Stimulated activated CD8-positive, alpha-beta memory T cell treated with anti-CD3 and anti-CD28 coated beads, Interleukin-4, amount 100 ng/mL, for 24 hours (primary cell): ENCODE data around the gene ZBTB5.
"Not testable (repeated sequence)": the region's sequence is repeated elsewhere in the genome, so short reads cannot be mapped to it uniquely, and the experiment has no call there.

ENCODE experiments used
- DNase-seq: peaks from one replicate; pipeline ENCODE4 v3.0.0-alpha.2; 2020; ENCODE audit warnings: low read depth

The ZBTB5 gene

DNA sequence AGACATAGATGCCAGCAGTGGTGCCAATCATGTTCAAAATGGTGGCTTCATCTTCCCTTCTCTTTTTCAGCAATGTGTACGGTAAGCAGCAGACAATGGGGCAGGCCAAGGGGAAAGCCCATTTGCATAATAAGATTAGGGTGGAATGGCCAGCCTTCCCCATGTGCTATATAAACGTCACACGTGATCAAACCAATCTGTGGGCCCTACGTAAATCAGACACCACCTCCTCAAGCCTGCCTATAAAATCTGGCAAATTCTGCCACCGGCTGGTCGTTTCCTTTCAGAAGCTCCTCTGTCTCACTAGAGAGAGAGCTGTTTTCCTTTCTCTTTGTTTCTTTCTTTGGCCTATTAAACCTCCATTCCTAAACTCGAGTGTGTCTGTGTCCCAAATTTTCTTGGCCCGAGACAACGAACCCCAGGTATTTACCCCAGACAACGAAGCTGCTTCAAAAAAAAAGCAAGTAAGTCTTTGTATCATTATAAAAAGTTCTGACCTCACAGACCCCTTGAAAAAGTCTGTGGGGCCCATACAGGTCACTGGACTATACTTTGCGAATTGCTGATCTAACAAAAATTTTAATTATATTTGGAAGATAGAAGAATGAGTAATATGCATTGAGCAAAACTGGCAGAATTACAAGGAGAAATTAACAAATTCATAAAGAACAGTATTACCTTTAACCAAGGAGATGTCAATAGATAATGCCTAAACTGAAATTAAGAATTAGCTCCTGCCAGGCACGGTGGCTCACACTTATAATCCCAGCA, 15.2 kb downstream of the ZBTB5 start:
- DNase-seq, result no peak

GRCh38 chr9:37447111-37447510, 18.1 kb downstream of the ZBTB5 start:
- no peak for DNase-seq

DNA sequence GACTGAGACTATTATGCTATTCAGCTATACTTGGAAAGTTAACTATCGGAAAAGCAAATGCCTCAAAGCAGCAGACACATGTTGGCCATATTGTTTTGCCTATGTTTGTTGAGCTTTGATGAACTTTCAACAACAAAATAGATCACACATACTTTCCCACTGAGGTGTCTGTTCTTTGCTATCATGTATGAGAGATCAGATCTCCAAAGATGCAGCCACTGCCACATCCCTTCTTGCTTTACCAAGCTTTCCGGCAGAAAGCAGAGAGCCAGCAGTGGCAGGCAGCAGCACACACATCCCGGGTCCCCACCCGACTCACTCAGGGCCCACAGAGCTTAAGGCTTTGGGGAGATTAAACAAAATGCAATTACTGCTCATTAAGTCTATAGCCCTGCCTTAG, 18.8 kb downstream of the ZBTB5 start:
- no peak for DNase-seq

DNA sequence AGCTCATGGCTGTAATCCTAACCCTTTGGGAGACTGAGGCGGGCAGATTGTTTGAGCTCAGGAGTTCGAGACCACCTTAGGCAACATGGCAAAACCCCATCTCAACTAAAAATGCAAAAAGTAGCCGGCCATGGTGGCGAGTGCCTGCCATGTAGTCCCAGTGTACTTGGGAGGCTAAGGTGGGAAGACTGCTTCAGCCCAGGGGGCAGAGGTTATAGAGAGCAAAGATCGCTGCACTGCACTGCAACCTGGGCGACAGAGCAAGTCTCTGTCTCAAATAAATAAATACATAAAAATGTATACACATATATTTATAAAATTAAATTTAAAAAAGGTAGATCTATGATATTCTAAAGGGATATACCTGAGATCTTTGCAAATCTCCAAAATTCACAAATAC, 19.4 kb downstream of the ZBTB5 start:
- no peak for DNase-seq

DNA sequence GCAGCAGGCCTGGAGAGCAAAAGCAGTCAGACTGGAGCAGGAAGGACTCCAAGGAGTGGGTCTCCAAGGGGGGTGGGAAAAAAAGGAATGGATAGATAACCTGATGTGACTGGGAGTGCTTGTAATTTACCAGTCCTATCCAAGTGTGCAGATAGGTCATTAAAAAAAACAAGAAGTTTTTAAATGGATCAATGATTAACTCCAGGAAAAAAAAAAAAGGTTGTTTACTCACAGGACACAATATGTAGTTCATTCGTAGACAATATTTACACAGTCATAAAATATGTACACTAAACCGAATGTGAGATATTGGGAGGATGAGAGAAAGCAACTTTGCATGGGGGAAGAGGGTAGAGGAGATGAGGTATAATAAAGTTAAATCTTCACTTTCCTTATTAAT, 20.4 kb downstream of the ZBTB5 start:
- no peak for DNase-seq

- no peak for DNase-seq
Observed at GRCh38 chr9:37443566-37443965, 21.7 kb downstream of the ZBTB5 start.

DNA sequence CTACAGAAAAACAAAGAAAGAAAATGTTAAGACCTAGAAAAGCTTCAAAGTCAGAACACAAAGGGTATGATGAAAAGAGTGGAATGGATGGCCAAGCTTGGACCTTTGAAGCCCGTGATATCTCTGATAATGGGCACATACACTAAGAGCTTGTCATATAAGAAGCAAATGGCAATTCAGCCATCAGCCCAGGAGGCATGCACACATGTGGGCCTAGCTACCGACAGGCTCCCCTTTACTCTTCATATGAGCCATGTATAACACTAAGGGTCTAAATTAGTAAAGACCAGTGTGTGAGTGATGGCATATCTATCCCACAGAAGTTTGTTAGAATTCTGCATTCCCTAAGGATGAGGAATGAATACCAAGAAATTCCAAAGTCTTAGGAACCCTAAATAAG, 22.7 kb downstream of the ZBTB5 start:
- DNase-seq, result no peak

DNA sequence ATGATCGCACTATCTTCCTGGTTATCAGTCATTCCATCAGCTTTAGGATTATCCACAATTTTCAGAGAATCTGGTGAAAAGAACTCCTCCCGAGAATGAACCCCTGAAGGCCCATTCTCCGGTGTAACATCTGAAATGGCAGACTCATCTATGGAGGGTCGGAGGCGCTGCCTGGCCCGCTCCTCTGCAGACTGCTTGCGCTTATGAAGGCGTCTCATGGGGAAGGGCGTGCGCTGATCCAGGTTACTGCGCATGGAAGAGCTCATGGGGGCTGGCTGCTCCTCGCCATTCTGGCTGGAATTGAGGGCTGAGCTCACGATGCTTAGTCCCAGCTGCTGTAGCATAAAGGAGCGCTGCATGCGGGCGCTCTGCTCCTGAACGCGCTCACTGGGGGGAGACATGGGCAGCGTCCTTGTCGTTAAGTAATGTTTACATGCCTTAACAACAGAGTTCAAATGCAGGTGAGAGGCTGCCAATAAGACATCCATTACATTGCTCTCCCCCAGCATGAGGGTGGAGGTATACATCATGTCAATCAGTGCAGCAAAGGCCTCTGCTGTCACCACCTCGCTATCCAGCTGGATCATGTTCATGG, 23.4 kb downstream of the ZBTB5 start:
- no peak for DNase-seq

DNA sequence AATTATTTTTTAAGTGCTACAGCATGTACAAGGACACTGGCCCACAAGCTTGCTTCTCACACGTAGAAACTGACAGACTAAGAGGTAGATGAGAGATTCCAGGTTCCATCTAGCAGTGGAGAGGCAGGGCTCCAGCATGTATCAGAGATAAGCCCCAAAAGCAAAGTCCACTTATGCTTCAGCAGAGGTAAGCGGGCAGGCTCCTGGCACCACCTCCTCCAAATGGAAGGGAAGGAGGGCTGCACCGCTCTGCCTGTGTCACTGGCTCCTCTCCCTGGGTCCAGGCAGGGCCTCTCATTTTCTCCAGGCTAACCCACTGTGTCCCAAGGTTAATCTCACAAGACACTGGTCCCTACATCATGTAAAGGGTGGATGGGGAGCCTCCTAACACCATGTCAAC, 26.9 kb downstream of the ZBTB5 start:
- no peak for DNase-seq

DNA sequence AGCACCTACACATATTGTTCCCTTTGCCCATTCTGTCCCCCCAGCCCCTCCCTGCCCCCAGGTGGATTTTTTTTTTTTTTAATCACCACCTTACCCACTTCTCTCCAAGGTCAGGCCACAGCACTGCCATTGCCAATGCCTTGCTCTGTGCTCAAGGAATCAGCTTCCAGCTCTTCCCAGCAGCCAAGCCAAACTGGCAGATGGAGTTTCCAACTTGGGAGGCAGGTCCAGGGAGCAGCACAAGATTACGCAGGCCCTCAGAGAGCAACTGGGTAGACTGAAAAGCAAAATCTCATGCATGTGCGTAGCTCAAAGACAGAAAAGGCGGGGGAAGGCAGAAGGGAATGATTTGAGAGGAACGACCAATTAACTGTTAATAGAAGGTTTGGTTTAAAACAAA, 27.6 kb downstream of the ZBTB5 start:
- no peak for DNase-seq

DNA sequence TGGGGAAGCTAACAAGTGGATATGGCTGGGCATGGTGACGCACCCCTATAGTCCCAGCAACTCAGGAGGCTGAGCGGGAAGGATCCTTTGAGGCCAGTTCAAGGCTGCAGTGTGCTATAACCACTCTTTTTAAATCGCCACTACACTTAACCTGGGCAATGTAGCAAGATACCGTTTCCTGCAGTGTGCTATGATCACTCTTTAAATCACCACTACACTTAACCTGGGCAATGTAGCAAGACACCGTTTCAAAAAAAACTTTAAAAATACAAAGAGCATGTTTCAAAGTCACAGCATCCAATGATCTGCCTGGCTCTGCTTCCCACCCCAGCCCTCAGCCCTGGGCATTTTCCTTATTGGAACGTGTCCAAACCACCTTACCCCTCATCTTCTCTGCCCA, 28.2 kb downstream of the ZBTB5 start:
- DNase-seq, result no peak

DNA sequence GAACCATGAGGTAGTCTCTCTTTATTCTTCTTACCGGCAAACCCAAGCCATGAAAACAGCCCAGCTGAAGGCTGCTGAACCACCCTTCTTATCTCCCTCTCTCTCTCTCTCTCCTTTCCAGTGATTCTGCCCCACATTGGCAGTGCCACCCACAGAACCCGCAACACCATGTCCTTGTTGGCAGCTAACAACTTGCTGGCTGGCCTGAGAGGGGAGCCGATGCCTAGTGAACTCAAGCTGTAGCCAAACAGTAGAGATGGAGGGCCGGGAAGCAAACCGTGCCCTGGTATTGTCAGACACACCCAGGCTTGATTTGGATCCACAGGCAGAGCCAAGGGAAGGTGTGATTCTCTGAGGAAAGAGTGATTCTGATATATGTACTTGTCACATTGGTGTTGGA, 28.7 kb downstream of the ZBTB5 start:
- no peak for DNase-seq

GRCh38 chr9:37433867-37434371, 31.3 kb downstream of the ZBTB5 start:
- no peak for DNase-seq

GRCh38 chr9:37432020-37432419, 33.2 kb downstream of the ZBTB5 start:
- DNase-seq, result no peak

DNA sequence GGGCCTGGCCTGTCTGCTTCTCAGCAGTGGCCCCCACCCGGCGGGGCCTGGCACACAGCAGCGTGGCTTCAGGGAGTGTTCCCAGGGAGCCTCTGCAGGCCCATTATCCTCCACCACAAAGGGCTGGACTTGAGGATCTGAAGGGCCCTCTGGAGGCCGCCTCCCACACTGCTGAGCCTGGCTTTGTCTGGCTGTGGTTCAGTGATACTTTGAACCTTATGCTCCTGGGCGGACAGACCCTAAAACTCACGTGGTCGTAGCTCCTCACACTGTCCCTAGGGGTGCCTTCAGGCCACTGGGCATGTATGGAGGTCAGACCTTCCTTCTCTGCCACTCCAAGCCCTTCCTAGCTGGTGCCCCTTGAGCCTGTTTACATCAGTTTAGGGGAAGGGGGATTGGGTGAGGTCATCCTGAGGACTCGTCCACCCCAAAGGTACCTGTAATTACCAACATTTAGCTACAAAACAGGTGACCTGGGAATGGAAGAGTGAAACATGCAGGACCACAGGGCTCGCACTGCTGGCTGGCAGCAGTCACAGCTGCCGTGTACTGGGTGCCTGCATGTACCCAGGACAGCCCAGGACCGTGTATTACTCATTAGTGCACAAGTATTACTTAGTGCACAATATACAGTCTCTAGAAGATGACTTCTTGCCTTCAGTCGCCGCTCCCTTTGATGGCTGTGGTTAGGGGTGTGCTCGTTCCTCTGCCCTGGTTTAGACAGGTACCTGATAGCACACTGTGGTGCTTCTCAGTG, 34.2 kb downstream of the ZBTB5 start:
- no peak for DNase-seq

DNA sequence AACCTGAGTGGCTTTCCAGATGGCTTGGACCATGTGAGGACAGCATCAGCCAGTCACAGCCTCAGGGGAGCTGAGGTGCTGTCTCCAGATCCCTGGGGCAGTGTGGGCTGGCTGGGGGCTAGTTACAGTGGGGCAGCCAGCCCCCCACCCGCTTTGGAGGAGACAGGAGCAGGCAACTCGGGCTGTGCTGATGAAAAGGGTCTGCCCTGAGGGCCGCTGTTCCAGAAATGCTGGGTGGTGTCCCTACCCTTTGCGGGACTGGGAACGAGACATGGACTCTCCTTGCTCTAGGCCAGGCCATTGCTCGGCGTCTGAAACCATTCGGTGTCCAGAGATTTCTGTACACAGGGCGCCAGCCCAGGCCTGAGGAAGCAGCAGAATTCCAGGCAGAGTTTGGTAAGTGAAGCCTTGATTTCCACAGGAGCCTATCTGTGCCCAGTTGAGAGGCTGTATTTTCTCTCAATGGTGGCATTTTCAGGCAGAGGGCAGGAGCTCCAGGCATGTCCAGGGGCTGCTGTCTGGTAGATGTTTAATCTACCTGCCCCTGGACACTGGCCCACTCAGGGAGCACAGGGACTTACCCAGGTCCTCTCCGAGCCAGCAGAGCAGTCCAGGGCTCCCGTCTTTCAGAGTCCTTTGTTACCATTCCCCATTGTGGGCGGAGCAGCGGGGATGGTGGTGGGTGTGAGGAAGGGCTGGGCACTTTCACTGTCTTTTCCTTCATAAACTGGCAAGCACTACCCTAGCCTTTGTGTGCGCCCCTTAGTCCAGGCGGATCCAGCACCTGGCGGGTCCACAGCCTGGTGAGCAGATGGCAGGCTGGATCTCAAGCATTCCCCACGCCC, 35.6 kb downstream of the ZBTB5 start:
- no peak for DNase-seq

- no peak for DNase-seq
Observed at GRCh38 chr9:37428345-37428744, 36.9 kb downstream of the ZBTB5 start.

DNA sequence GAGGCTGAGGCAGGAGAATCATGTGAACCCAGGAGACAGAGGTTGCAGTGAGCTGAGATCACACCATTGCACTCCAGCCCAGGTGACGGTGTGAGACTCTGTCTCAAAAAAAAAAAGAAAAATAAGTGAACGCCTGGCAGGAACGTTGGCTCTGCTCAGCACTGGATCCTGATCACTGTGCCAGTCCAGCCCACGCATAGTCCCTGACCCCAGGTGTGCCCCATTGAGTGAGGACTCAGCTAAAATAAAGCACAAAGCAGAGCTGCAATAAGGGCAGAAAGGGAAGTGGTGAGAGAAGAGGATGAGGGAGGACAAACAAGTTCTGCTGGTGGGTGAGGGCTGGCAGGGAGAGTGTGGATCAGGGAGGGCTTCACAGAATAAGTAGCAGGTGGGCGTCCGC, 38.4 kb downstream of the ZBTB5 start:
- DNase-seq, result no peak

DNA sequence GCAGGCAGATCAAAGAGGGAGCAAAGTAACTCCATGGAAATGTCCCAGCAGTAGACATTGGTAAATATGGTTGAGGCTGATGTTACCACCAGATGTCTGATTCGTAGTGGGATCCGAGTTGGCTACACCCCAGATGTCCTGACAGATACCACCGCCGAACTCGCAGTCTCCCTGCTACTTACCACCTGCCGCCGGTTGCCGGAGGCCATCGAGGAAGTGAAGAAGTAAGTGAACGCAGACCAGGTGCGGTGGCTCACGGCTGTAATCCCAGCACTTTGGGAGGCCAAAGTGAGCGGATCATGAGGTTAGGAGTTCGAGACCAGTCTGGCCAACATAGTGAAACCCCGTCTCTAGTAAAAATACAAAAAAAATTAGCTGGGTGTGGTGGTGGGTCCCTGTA, 38.8 kb downstream of the ZBTB5 start:
- DNase-seq, result not testable (repeated sequence)

- DNase-seq, result no peak
Observed at GRCh38 chr9:37425298-37425752, 39.9 kb downstream of the ZBTB5 start.

DNA sequence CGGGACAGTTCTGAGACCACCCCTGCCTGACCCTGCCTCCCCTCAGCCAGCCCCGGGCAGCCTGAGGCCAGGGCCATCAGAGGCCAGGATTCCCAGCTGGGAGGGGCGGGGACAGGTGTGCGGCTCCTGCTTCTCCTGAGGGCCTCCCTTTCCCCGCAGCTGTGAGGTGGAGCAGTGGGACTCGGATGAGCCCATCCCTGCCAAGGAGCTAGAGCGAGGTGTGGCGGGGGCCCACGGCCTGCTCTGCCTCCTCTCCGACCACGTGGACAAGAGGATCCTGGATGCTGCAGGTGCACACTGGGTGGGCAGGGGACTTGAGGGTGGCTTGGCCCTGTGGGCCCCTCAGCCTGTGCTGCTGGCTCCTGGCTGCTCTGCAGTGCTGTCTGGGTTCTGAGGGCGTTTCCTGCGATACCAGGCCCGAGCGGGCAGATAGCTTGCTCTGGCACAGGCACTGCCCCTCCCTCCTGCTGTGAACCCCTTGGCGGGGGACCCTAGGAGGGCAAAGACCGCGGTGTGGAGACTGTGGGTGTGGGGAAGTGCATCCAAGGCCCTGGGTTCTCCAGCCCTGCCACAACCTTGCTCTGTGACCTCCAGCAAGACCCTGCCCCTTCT, 40.5 kb downstream of the ZBTB5 start:
- DNase-seq, result no peak
